Vagina (tissue), 2 donors: ENCODE measurements around the gene LRIG3.

Experiments used
- POLR2A ChIP-seq, 2 donors: fragments of 450-650 bp; IDR thresholded peaks; one replicate each; pipeline ENCODE4 v1.6.1; 2017; ENCODE audit warnings: antibody characterized with exemption in 2 of 2, mild to moderate bottlenecking in 2 of 2, moderate library complexity in 2 of 2
- TF ChIP-seq, protein P1 (sequence below), 3 experiments: fragments of 450-650 bp in 2 of 3; fragments of 200-600 bp in 1 of 3; sonication (generic) in 1 of 3; IDR thresholded peaks; one replicate each; pipeline ENCODE4 v1.5.1; 2017 to 2019; ENCODE audit warnings: antibody characterized with exemption in 3 of 3, mild to moderate bottlenecking in 2 of 3, moderate library complexity in 2 of 3

DNA sequence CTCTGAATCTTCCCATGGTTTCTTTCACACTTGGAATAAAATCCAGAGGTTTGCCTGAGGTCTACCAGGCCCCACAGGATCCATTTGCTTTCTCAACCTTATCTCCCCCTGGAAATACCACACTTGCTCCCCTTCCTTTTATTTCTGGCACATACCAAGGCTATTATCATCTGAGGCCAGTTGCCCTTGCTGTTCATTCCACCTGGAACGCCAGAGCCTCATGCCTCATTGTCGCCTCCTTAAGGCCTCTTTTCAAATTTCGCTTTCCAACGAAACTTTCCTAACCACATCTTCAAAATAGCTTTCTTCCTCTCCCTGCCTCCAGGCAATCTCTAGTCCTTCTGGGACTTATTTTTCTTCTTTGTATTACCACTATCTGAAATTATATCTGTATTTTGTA, 11.2 kb upstream of the LRIG3 start:
- TF ChIP-seq, protein P1, sequence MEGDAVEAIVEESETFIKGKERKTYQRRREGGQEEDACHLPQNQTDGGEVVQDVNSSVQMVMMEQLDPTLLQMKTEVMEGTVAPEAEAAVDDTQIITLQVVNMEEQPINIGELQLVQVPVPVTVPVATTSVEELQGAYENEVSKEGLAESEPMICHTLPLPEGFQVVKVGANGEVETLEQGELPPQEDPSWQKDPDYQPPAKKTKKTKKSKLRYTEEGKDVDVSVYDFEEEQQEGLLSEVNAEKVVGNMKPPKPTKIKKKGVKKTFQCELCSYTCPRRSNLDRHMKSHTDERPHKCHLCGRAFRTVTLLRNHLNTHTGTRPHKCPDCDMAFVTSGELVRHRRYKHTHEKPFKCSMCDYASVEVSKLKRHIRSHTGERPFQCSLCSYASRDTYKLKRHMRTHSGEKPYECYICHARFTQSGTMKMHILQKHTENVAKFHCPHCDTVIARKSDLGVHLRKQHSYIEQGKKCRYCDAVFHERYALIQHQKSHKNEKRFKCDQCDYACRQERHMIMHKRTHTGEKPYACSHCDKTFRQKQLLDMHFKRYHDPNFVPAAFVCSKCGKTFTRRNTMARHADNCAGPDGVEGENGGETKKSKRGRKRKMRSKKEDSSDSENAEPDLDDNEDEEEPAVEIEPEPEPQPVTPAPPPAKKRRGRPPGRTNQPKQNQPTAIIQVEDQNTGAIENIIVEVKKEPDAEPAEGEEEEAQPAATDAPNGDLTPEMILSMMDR (IDR thresholded peaks at IDR 0.05), result no peak
- no peak for TF ChIP-seq POLR2A (IDR thresholded peaks at IDR 0.05)
